Measurements from ENCODE around the gene AZU1. TPM values are rescaled to one million over a fixed set of nuclear protein-coding genes. Genes with fewer than 3 reads are reported as not detected.

AZU1 gene
- polyA plus RNA-seq, 2 of the 4 experiments (the other 2 are of a cell fraction), result 0.31 to 0.32 TPM

GRCh38 chr19:810883-811489, 16.7 kb upstream of the AZU1 start:
- Histone ChIP-seq H3K4me2 (no peak overlapping the region), H3K9me3 (no peaks in the 10 kb centered on the region), H3K4me1 (no peaks in the 10 kb centered on the region), H3K27ac (no peak overlapping the region), H3K4me3 (no peak overlapping the region)
- FAIRE-seq, result no peak
- no peak for DNase-seq (ENCODE audit: low read depth in 1 of 2, low spot score in 1 of 2)
- no peak for ATAC-seq
- CTCF ChIA-PET, result no interaction called here
- TF ChIP-seq EHMT2 (IDR thresholded peaks at IDR 0.05; ENCODE audit: low read depth), result no peak
- no peak for TF ChIP-seq ATOH8 (CRISPR knock-in tag; IDR thresholded peaks at IDR 0.05; ENCODE audit: low read depth)
- no peak for TF ChIP-seq ZNF302 (CRISPR knock-in tag; IDR thresholded peaks at IDR 0.05)
- no peak for TF ChIP-seq CHD4 (IDR thresholded peaks at IDR 0.05; ENCODE audit: borderline replicate concordance)
- no peak for TF ChIP-seq ZC3H11A (IDR thresholded peaks at IDR 0.05)
- TF ChIP-seq RFX5 (IDR thresholded peaks at IDR 0.05), result no peak
- no peak for TF ChIP-seq KDM5A (IDR thresholded peaks at IDR 0.05)
- TF ChIP-seq EP300 (IDR thresholded peaks at IDR 0.05), result no peak
- TF ChIP-seq CBX2 (IDR thresholded peaks at IDR 0.05; ENCODE audit: borderline replicate concordance, low read depth), result no peak
- no peak for TF ChIP-seq ZFP36 (IDR thresholded peaks at IDR 0.05; ENCODE audit: borderline replicate concordance, partially characterized antibody)
- no peak for TF ChIP-seq SMC3 (IDR thresholded peaks at IDR 0.05)
- no peak for TF ChIP-seq RNF2 (IDR thresholded peaks at IDR 0.05; ENCODE audit: borderline replicate concordance, low read depth)
- TF ChIP-seq FOSB (CRISPR knock-in tag; IDR thresholded peaks at IDR 0.05), result no peak
- no peak for TF ChIP-seq GATA3 (IDR thresholded peaks at IDR 0.05; ENCODE audit: borderline replicate concordance)
- TF ChIP-seq REST (IDR thresholded peaks at IDR 0.05), result no peak
- no peak for TF ChIP-seq POLR2AphosphoS2 (conservative IDR thresholded peaks at IDR 0.05; ENCODE audit: low read length)
- no peak for TF ChIP-seq KDM1A (IDR thresholded peaks at IDR 0.05; ENCODE audit: low read depth)
- no peak for TF ChIP-seq NFE2L2 (conservative IDR thresholded peaks at IDR 0.05; ENCODE audit: low read length)
- POLR2A ChIA-PET, result no interaction called here
- WGBS (ENCODE audit: missing lambda C conversion rate), result 88% methylated on average over 23 of the region's 25 CpGs

- TF ChIP-seq RAD21 (conservative IDR thresholded peaks at IDR 0.05 in 1 of 2, IDR thresholded peaks at IDR 0.05 in 1 of 2), result no peak
- no peak for TF ChIP-seq CBX2 (IDR thresholded peaks at IDR 0.05; ENCODE audit: borderline replicate concordance, low read depth)
- TF ChIP-seq HDAC2 (IDR thresholded peaks at IDR 0.05), result no peak
- no peak for TF ChIP-seq NFE2L2 (conservative IDR thresholded peaks at IDR 0.05; ENCODE audit: low read length)
- no peak for TF ChIP-seq RCOR1 (IDR thresholded peaks at IDR 0.05; ENCODE audit: low read depth, low read length)
- TF ChIP-seq MYC (IDR thresholded peaks at IDR 0.05; ENCODE audit: borderline replicate concordance, low read length), result no peak
- TF ChIP-seq RFX5 (IDR thresholded peaks at IDR 0.05), result no peak
- TF ChIP-seq HEYL (CRISPR knock-in tag; IDR thresholded peaks at IDR 0.05), result no peak
- TF ChIP-seq CEBPB (IDR thresholded peaks at IDR 0.05), result no peak
- TF ChIP-seq FOXS1 (CRISPR knock-in tag; IDR thresholded peaks at IDR 0.05), result no peak
- no peak for TF ChIP-seq USF2 (IDR thresholded peaks at IDR 0.05)
- TF ChIP-seq MAFK (IDR thresholded peaks at IDR 0.05; ENCODE audit: partially characterized antibody), result no peak
- no peak for TF ChIP-seq POLR2A (IDR thresholded peaks at IDR 0.05; ENCODE audit: low read length)
- TF ChIP-seq JUN (IDR thresholded peaks at IDR 0.05), result no peak
- no peak for TF ChIP-seq TFCP2L1 (CRISPR knock-in tag; IDR thresholded peaks at IDR 0.05)
- no peaks in the 10 kb centered on the region for H3K4me1 ChIP-seq
- no peak overlapping the region for H3K27ac ChIP-seq
- ChIA-PET CTCF (no interaction called here), POLR2A (no interaction called here)
- DNase-seq (ENCODE audit: low read depth in 1 of 2, low spot score in 1 of 2), result no peak
- H3K4me3 ChIP-seq, result no peak overlapping the region
- FAIRE-seq, result no peak
- no peak overlapping the region for H3K4me2 ChIP-seq
- no peak for ATAC-seq
- H3K9me3 ChIP-seq, result no peaks in the 10 kb centered on the region
- 89% methylated on average over 20 of the region's 20 CpGs for whole genome bisulfite sequencing (ENCODE audit: missing lambda C conversion rate)
Measured at GRCh38 chr19:811506-812048, 16.1 kb upstream of the AZU1 start.
